C4-2B (cell line): ENCODE data around the gene MRPL57.

ENCODE experiments used
- ZFX ChIP-seq: fragments of 450-650 bp; IDR thresholded peaks from 2 replicates; pipeline ENCODE4 v1.6.1; 2017
- TF ChIP-seq, protein P1 (sequence below): fragments of 450-650 bp; conservative IDR thresholded peaks from 2 replicates; pipeline ENCODE4 v1.5.1; 2017; ENCODE audit warnings: mild to moderate bottlenecking

DNA sequence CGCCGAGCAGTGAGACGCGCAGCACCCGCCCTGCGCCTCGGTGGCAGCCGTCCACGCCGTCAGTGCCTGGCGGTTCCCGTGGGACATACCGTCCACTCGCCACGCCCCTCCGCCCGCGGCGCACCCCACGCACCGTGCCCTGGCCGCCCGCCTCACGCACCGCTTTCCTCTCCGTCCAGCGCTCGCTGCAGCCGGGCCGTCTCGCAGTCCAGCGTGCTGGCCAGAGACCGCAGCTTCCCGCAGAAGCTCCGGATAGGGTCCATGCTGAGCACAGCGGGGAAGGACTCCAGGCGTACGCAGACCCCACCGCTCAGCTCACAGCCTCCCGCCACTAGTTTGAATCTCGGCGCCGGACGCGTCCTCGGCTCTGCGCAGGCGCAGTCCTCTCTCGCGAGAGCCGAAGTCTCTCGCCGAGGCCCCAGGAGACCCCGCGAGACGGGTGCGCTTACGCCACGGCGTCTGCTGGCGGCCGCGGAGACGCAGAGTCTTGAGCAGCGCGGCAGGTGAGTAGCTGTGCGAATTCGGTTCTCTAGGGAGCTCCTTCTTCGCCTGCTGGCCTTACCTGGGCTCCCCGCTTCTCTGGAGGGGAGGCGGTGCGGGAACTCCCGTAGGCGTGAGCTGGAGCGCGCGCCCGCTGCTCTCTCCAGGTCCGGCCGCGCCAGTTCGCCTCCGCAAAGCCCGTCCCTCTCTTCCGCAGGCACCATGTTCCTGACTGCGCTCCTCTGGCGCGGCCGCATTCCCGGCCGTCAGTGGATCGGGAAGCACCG is at the start of gene MRPL57, which contains the start of gene SKA3:
- TF ChIP-seq, protein P1, sequence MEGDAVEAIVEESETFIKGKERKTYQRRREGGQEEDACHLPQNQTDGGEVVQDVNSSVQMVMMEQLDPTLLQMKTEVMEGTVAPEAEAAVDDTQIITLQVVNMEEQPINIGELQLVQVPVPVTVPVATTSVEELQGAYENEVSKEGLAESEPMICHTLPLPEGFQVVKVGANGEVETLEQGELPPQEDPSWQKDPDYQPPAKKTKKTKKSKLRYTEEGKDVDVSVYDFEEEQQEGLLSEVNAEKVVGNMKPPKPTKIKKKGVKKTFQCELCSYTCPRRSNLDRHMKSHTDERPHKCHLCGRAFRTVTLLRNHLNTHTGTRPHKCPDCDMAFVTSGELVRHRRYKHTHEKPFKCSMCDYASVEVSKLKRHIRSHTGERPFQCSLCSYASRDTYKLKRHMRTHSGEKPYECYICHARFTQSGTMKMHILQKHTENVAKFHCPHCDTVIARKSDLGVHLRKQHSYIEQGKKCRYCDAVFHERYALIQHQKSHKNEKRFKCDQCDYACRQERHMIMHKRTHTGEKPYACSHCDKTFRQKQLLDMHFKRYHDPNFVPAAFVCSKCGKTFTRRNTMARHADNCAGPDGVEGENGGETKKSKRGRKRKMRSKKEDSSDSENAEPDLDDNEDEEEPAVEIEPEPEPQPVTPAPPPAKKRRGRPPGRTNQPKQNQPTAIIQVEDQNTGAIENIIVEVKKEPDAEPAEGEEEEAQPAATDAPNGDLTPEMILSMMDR: no peak; the same call in 1 of the 2 replicates
- no peak; the same call in 1 of the 2 replicates for TF ChIP-seq ZFX
